ENCODE measurements around the gene CLDN10. TPM values are rescaled to one million over a fixed set of nuclear protein-coding genes. Genes with fewer than 3 reads are reported as not detected.

Gene CLDN10
- total and polyA plus RNA-seq, 2 donors (not counting 3 experiments of a cell fraction or from before 2014, with no cell fraction given): 0.49 to 0.69 TPM

DNA sequence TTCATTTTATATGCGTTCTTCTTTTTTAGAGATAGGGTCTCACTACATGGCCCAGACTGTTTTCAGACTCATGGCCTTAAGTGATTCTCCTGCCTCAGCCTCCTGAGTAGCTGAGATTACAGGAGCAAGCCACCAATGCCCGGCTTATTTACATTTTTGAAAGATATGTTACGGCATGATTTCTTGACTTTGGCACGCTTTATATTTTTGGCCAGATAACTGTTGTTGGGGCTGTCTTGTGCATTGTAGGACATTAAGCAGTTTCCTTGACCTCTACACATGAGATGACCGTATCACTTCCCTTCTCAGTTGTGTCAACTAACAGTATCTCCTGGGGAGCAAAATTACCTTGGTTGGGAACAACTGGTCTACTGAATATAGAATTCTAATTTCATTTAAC, 28.9 kb upstream of the CLDN10 start:
- BruUV-seq (replicated peaks): no TSS peak
- intact Hi-C loops (cut with micrococcal nuclease) (no loop called here), dilution Hi-C loops (cut with MboI; ENCODE audit: extremely low pct_ligation_motif_present, low sequenced_read_pairs) (no loop called here)
- TF ChIP-seq POLR2A (IDR thresholded peaks at IDR 0.05; ENCODE audit: low read depth, low read length) (no peak), EZH2 (IDR thresholded peaks at IDR 0.05; ENCODE audit: borderline replicate concordance, low read depth, low read length, severe bottlenecking) (no peak), JUN (IDR thresholded peaks at IDR 0.05; ENCODE audit: borderline replicate concordance, insufficient read depth, insufficient read length, low read depth) (no peak), MAX (IDR thresholded peaks at IDR 0.05; ENCODE audit: insufficient read depth, insufficient read length) (no peak), GATA2 (IDR thresholded peaks at IDR 0.05; ENCODE audit: insufficient read depth, insufficient read length, low read depth, low read length) (no peak), POLR2AphosphoS5 (IDR thresholded peaks at IDR 0.05; ENCODE audit: insufficient read depth, low read depth, low read length) (no peak)
- TF ChIP-seq, protein P1, sequence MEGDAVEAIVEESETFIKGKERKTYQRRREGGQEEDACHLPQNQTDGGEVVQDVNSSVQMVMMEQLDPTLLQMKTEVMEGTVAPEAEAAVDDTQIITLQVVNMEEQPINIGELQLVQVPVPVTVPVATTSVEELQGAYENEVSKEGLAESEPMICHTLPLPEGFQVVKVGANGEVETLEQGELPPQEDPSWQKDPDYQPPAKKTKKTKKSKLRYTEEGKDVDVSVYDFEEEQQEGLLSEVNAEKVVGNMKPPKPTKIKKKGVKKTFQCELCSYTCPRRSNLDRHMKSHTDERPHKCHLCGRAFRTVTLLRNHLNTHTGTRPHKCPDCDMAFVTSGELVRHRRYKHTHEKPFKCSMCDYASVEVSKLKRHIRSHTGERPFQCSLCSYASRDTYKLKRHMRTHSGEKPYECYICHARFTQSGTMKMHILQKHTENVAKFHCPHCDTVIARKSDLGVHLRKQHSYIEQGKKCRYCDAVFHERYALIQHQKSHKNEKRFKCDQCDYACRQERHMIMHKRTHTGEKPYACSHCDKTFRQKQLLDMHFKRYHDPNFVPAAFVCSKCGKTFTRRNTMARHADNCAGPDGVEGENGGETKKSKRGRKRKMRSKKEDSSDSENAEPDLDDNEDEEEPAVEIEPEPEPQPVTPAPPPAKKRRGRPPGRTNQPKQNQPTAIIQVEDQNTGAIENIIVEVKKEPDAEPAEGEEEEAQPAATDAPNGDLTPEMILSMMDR (IDR thresholded peaks at IDR 0.05; ENCODE audit: extremely low read depth in 1 of 2, insufficient read depth in 1 of 2, low read depth in 1 of 2, low read length in 2 of 2): no peak
- POLR2A ChIA-PET: no interaction called here
- no peak overlapping the region for H3K4me3 ChIP-seq (replicated peaks in 1 of 3; ENCODE audit: insufficient read depth in 1 of 3, low read depth in 1 of 3, low read length in 3 of 3)
- no peaks in the 10 kb centered on the region for H3K36me3 ChIP-seq (ENCODE audit: control insufficient read depth in 2 of 2, extremely low read depth in 1 of 2, insufficient read depth in 2 of 2, low read length in 2 of 2)
- no peaks in the 10 kb centered on the region for H3K27me3 ChIP-seq (ENCODE audit: control insufficient read depth in 2 of 2, insufficient read depth in 2 of 2, low read length in 2 of 2)
- no peak for DNase-seq (ENCODE audit: low read depth, low spot score)
- no peak for FAIRE-seq
- H3K9me1 ChIP-seq (replicated peaks; ENCODE audit: control insufficient read depth, extremely low read depth, insufficient read depth, low read length): no peaks in the 10 kb centered on the region
- no peak overlapping the region for H3K4me2 ChIP-seq (ENCODE audit: insufficient read depth, low read length)
- CTCF ChIA-PET: no interaction called here
- no peaks in the 10 kb centered on the region for H4K20me1 ChIP-seq (replicated peaks; ENCODE audit: control insufficient read depth, extremely low read depth, insufficient read depth, low read length)
- H3K9ac ChIP-seq (replicated peaks; ENCODE audit: extremely low read depth, insufficient read depth, low read length): no peak overlapping the region
- no peaks in the 10 kb centered on the region for H3K4me1 ChIP-seq (ENCODE audit: control insufficient read depth, extremely low read depth, insufficient read depth, low read length)
- H3K79me2 ChIP-seq (ENCODE audit: control insufficient read depth, insufficient read depth, low read length): no peaks in the 10 kb centered on the region
- H3K9me3 ChIP-seq (replicated peaks; ENCODE audit: control insufficient read depth, insufficient read depth, low read length): no peaks in the 10 kb centered on the region
- no peak overlapping the region for H3K27ac ChIP-seq (ENCODE audit: insufficient read depth, low read depth, low read length)
- H2AFZ ChIP-seq (ENCODE audit: low read depth, low read length): no peak overlapping the region

Data from endothelial cell of umbilical vein (primary cell).